ENCODE measurements around the gene GABPA. TPM values are rescaled to one million over a fixed set of nuclear protein-coding genes. Genes with fewer than 3 reads are reported as not detected.
"Not testable (repeated sequence)": the region's sequence is repeated elsewhere in the genome, so short reads cannot be mapped to it uniquely, and the experiment has no call there.

The GABPA gene
- total RNA-seq, 2 experiments from 2014 or later = 22.6 to 24.9 TPM

- CTCF ChIA-PET = interaction anchor here (0.9 to 1.5 kb wide), 5 partner anchors 9 to 130 kb away, joined by 3 to 4 read pairs (median 3); no protein-coding TSS in a partner anchor
- POLR2A ChIA-PET = interaction anchor here (0.6 to 1.1 kb wide), 4 partner anchors 10 to 129 kb away, joined by 3 to 6 read pairs (median 3); no protein-coding TSS in a partner anchor
Observed at GRCh38 chr21:25734654-25734903, 193 bp upstream of the GABPA start.

GRCh38 chr21:25735646-25736597 lies 1.1 kb downstream of the GABPA start:
- POLR2A ChIA-PET = no interaction called here

GRCh38 chr21:25737421-25737820 lies 2.6 kb downstream of the GABPA start:
- CTCF ChIA-PET = interaction anchor here (1.5 kb wide), 1 partner anchor 129 kb away, joined by 8 read pairs; no protein-coding TSS in a partner anchor

More at GRCh38 chr21:25735646-25736597, 1.1 kb downstream of the GABPA start:
- CTCF ChIA-PET = interaction anchor here (0.9 to 1.5 kb wide), 5 partner anchors 8 to 128 kb away, joined by 3 to 8 read pairs (median 3); no protein-coding TSS in a partner anchor

GRCh38 chr21:25742900-25743299 lies 8.1 kb downstream of the GABPA start:
- POLR2A ChIA-PET = no interaction called here
- CTCF ChIA-PET = interaction anchor here (1.1 kb wide), 1 partner anchor 8 kb away, joined by 3 read pairs; the partner anchor contains the start of genes ATP5PF and GABPA

More at GRCh38 chr21:25737421-25737820, 2.6 kb downstream of the GABPA start:
- POLR2A ChIA-PET = no interaction called here

DNA sequence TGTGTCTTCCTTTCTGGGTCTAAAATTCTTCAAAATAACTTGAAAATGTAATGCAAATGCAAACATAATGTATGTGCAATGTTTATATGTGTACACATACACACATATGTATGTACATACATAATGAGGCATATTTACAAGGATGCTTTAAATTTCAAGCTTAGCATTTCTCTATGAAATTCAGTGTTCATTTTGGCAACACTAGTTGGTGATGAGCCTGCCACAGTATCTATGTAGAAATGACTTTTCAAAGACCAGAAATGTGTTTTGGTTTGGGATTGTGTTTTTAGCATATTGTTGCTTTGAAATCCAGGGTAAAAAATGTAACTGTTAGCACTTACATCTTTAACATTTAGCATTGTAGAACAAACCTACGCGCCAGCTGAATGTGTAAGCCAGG lies 10.1 kb downstream of the GABPA start:
- ChIA-PET CTCF (interaction anchor here (1.3 kb wide), 1 partner anchor 137 kb away, joined by 7 read pairs; no protein-coding TSS in a partner anchor), POLR2A (interaction anchor here (0.9 kb wide), 1 partner anchor 10 kb away, joined by 3 read pairs; the partner anchor contains the start of genes ATP5PF and GABPA)

GRCh38 chr21:25750085-25750484 lies 15.3 kb downstream of the GABPA start:
- ChIA-PET CTCF (no interaction called here), POLR2A (no interaction called here)

- POLR2A ChIA-PET = interaction anchor here (0.5 kb wide), 1 partner anchor 410 kb away, joined by 3 read pairs; no protein-coding TSS in a partner anchor
- CTCF ChIA-PET = no interaction called here
Observed at GRCh38 chr21:25752416-25752815, 17.6 kb downstream of the GABPA start.

GRCh38 chr21:25756190-25756932 lies 21.6 kb downstream of the GABPA start:
- ChIA-PET CTCF (no interaction called here), POLR2A (no interaction called here)

GRCh38 chr21:25757531-25757930 lies 22.8 kb downstream of the GABPA start:
- POLR2A ChIA-PET = interaction anchor here (1.2 kb wide), 1 partner anchor 13 kb away, joined by 7 read pairs; no protein-coding TSS in a partner anchor
- CTCF ChIA-PET = interaction anchor here (0.6 kb wide), 2 partner anchors 8 to 1915 kb away, joined by 3 to 4 read pairs; no protein-coding TSS in a partner anchor

DNA sequence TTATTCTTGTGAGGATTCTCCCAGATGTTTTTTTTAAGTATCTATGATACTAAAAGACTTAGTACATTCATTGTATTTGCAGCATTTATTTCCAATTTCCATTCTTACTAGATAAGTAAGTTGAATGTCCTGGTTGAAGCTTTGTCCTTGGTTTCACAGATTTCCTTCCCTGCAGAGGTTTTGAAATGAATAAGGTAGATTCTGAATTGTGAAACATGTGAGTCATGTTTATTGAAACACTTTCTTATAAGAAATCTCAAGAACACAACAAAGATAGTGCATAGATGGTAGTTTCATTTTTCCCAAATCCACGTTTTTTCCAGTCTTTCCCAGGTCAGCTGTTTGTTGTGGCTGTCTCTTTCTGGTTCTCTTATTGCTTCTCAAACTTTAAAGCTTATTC lies 24.8 kb downstream of the GABPA start:
- CTCF ChIA-PET = no interaction called here
- POLR2A ChIA-PET = no interaction called here

GRCh38 chr21:25760061-25760460 lies 25.3 kb downstream of the GABPA start:
- POLR2A ChIA-PET = no interaction called here
- CTCF ChIA-PET = no interaction called here

DNA sequence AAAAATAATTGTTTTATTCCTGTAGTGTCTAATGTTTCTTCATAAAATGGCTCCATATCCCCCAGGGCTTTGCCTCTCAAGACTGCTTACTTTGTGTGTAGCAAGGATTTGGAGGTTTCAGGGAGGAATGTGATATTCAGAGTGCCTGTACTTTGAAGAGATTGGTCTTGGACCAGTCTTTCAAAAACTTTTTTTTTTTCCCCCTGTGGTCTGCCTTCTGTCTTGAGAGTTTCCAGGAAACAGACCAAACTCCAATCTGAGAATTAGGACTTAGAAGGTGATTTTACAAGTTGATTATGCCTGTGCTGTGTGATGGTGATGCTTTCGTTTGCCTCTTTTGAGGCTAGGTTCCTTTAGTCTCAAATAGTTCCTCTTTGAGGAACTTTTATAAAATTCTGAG lies 25.9 kb downstream of the GABPA start:
- CTCF ChIA-PET = no interaction called here
- POLR2A ChIA-PET = no interaction called here

GRCh38 chr21:25764065-25764464 lies 29.3 kb downstream of the GABPA start:
- ChIA-PET POLR2A (no interaction called here), CTCF (no interaction called here)

DNA sequence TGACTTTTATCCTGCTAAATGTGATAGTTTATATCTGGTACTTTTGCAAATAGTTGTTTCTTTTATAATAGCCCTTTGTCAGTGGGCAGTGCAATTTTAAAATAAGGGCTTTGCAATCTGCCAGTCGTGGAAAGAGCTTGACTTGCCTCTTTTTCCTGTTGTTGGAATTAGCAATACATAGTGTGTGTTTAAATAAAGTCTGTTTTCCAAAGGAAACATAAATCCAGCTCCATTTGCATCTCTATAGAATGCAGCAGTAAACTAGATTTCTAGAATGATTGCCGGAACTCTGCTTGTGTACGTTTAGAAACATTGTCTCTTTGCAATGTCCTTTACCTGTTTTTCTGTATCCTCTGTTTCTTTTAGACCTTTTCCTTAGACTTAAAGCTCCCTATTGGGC lies 33.1 kb downstream of the GABPA start:
- POLR2A ChIA-PET = no interaction called here
- CTCF ChIA-PET = no interaction called here

- ChIA-PET CTCF (no interaction called here), POLR2A (no interaction called here)
Observed at GRCh38 chr21:25772686-25773085, 37.9 kb downstream of the GABPA start.

- ChIA-PET POLR2A (no interaction called here), CTCF (no interaction called here)
Observed at GRCh38 chr21:25776440-25776839, 41.7 kb downstream of the GABPA start.

DNA sequence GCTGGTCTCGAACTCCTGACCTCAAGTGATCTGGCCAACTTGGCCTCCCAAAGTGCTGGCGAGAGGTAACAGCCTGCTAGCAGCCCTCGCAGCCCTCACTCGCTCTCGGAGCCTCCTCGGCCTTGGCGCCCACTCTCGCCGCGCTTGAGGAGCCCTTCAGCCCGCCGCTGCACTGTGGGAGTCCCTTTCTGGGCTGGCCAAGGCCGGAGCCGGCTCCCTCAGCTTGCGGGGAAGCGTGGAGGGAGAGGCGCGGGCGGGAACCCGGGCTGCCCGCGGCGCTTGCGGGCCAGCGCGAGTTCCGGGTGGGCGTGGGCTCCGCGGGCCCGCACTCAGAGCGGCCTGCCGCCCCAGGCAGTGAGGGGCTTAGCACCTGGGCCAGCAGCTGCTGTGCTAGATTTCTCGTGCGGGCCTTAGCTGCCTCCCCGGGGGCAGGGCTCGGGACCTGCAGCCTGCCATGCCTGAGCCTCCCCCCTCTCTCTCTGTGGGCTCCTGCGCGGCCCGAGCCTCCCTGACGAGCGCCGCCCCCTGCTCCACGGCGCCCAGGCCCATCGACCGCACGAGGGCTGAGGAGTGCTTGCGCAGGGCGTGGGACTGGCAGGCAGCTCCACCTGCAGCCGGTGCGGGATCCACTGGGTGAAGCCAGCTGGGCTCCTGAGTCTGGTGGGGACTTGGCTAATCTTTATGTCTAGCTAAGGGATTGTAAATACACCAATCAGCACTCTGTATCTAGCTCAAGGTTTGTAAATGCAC lies 43.5 kb downstream of the GABPA start:
- CTCF ChIA-PET = interaction anchor here (0.6 kb wide), 2 partner anchors 47 to 682 kb away, joined by 3 to 4 read pairs; no protein-coding TSS in a partner anchor
- POLR2A ChIA-PET = not testable (repeated sequence)

- POLR2A ChIA-PET = no interaction called here
- CTCF ChIA-PET = interaction anchor here (1.6 kb wide), 1 partner anchor 11 kb away, joined by 3 read pairs; no protein-coding TSS in a partner anchor
Observed at GRCh38 chr21:25788677-25789076, 53.9 kb downstream of the GABPA start.

DNA sequence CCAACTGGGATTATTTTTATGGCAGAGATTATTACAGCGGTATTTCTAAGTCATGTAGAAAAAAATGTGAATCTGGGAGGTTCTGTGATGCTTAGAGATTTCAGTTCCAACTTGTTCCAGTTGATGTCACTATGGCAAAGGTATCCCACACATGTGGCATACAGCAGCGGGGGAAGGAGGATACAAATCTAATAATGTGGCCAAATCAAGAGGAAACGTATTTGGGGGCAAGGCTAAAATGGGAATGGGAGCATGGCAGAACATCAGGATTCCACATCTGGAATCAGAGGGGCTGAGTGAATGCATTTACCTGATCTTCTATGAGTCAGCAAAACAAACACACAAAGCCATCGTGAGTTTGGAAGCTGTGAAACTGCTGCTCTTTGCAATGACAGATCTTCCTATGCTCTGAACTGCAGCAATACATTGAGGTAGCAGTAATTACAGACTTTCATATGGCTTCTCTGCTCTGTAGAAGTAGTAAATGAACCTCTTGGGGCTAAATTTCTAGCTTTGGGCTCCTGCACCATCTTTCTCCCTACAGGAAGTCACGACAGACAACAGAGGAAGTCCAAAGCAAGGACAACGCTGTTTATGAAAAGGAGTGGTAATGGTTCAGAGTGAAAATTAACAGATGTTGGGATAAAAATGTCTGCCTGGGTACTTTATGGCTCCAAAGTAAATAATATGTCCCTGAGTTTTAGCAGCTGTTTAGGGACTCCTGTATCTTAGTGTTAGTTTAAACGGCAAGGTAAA lies 55.5 kb downstream of the GABPA start:
- ChIA-PET POLR2A (no interaction called here), CTCF (interaction anchor here (1.0 to 2.4 kb wide), 3 partner anchors 11 to 182 kb away, joined by 3 to 9 read pairs (median 3); no protein-coding TSS in a partner anchor)

Measured in activated CD8-positive, alpha-beta memory T cell treated with anti-CD3 and anti-CD28 coated beads for 36 hours (primary cell).